ENCODE data around the gene GRK5.

GRCh38 chr10:119256030-119256429 lies 48.7 kb downstream of the GRK5 start:
- TF ChIP-seq GATA2 (IDR thresholded peaks at IDR 0.05; ENCODE audit: low read depth, low read length) (no peak), GATA3 (IDR thresholded peaks at IDR 0.05; ENCODE audit: low read depth, low read length) (no peak)

Data from SH-SY5Y (cell line).